HCEC 1CT (cell line): ENCODE measurements around the gene ZMYND15.
A peak's percentile ranks its signal among the peaks of the same experiment; 100 is the strongest.
"Not testable (repeated sequence)": the region's sequence is repeated elsewhere in the genome, so short reads cannot be mapped to it uniquely, and the experiment has no call there.

Experiments used
- DNase-seq: peaks from one replicate; pipeline ENCODE4 v3.0.0-alpha.2; 2017

ZMYND15 gene

GRCh38 chr17:4739122-4740024, at the start of gene ZMYND15, which contains the start of gene CXCL16:
ZMYND15 (plus strand) TSS chr17:4739833; CDS start chr17:4740549, 716 bp downstream.
CXCL16 (minus strand) TSS chr17:4739928; CDS start chr17:4739339, 589 bp downstream.
- DNase-seq, result no peak

- not testable (repeated sequence) for DNase-seq
These were observed 49.8 kb upstream of the ZMYND15 start for GRCh38 chr17:4689872-4690271.

GRCh38 chr17:4690745-4691144, 48.9 kb upstream of the ZMYND15 start:
- DNase-seq, result no peak

- no peak for DNase-seq
These were observed 47.9 kb upstream of the ZMYND15 start for GRCh38 chr17:4691686-4692085.

- DNase-seq, result no peak
These were observed 46.2 kb upstream of the ZMYND15 start for GRCh38 chr17:4693416-4693815.

- DNase-seq, result no peak
These were observed 43.2 kb upstream of the ZMYND15 start for GRCh38 chr17:4696437-4696805.

GRCh38 chr17:4699401-4700056, 40.1 kb upstream of the ZMYND15 start:
- not testable (repeated sequence) for DNase-seq

- no peak for DNase-seq
These were observed 38.5 kb upstream of the ZMYND15 start for GRCh38 chr17:4701116-4701515.

GRCh38 chr17:4703330-4703691, 36.3 kb upstream of the ZMYND15 start:
- no peak for DNase-seq

- not testable (repeated sequence) for DNase-seq
These were observed 35.1 kb upstream of the ZMYND15 start for GRCh38 chr17:4704574-4704907.

- DNase-seq, result no peak
These were observed 34.6 kb upstream of the ZMYND15 start for GRCh38 chr17:4704991-4705390.

- DNase-seq, result peak; percentile 57
These were observed 33.5 kb upstream of the ZMYND15 start for GRCh38 chr17:4706121-4706520.

GRCh38 chr17:4708436-4708835, 31.2 kb upstream of the ZMYND15 start:
- DNase-seq, result no peak

GRCh38 chr17:4709794-4710692, 29.6 kb upstream of the ZMYND15 start, which contains the start of gene ARRB2:
ARRB2 (plus strand) TSS chr17:4710632; CDS start chr17:4710722, 90 bp downstream.
- DNase-seq, result peak; percentile 96

- DNase-seq, result no peak
These were observed 28.7 kb upstream of the ZMYND15 start for GRCh38 chr17:4710693-4711634.

GRCh38 chr17:4711661-4712181, 27.9 kb upstream of the ZMYND15 start:
- DNase-seq, result no peak

GRCh38 chr17:4712526-4712925, 27.1 kb upstream of the ZMYND15 start:
- DNase-seq, result no peak

GRCh38 chr17:4714340-4715062, 25.1 kb upstream of the ZMYND15 start:
- DNase-seq, result not testable (repeated sequence)

- DNase-seq, result no peak
These were observed 24.4 kb upstream of the ZMYND15 start for GRCh38 chr17:4715063-4715744.

GRCh38 chr17:4716081-4716480, 23.6 kb upstream of the ZMYND15 start:
- no peak for DNase-seq
